ENCODE measurements around the gene PTPRN2.

Gene PTPRN2

DNA sequence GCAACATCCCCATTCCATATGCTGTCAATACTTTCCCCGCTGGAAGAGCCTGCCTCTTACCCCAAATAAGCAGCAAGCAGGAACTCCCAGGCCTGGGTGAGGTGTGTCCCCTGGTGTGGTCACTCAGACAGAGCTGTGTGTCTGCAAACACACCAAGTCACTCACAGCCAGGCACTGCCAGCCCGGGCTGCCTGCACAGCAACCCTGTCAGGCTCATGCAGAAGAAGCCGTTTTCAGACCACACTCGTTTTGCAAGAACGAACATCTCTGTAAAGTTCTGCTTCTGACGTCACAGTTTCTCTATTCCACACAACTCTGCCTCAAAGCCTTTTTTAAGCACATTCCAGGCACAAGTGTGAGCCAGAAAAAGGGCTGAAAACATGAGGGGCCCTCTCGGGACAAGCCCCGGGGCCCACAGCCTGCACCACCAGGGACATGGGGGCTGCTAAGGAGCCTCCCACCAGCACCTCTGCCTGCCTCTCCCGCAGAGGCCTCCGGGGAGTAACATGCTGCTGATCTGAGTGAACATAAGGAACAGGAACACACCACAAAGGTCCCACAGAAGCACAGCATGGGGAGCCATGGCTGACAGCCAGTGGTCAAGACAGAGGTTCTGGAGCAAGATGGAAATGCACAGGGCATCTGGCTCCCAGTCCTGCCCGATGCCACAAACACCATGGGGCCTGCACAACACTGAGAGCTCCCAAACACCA is 11.4 kb downstream of the PTPRN2 start:
- DNase-seq = no peak

DNA sequence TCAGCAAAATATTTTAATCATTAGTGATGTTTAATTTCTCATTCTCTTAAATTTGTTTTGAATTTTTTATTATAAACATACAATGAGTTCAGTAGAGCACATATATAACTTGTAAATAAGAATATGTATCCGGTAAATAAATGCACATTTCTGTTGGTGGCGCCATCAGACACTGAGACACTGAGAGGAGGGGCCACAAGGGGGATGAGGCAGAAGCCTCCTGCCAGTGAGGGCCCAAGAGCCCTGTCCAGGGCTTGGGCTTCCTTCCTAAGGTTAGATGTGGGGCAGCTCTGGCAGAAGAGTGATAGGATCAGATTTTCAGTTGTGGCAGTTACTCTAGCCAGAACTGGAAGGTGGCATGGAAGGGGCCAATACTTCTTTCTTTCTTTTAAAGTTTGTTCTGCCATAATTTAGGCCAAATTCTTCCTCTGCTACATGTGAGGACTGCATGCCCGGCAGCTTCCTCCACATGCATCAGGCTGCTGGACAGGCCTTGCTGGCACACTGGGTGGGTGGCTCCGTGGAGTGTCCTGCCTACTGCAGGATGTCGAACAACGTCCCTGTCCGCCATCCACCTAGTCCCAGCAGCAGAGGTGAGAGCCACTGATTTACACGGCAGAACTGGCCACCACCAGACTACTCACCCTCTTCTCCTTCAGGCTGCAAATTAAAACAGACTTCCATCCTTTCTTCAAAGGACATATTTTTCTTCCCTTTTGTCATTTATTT is 13.2 kb downstream of the PTPRN2 start:
- DNase-seq = no peak

DNA sequence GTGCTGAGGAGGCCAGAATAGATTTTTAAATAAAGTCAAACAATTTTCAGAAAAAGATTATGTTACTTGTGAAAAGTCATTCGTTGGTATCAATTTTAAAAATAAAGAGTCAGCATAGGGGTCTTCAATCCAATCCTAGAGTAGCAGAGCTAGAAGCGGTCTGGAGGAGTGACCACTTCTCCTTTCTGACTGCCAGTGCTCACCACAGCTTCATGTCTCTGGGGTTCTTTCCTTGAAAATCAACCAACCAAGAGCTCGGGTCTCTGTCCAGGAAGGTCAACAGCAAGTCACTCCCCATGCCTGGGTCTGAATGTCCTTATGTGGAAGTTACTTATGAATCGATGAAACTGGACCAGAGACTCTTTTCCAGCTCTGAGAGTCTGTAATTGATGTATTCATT is 14.3 kb downstream of the PTPRN2 start:
- DNase-seq = no peak

DNA sequence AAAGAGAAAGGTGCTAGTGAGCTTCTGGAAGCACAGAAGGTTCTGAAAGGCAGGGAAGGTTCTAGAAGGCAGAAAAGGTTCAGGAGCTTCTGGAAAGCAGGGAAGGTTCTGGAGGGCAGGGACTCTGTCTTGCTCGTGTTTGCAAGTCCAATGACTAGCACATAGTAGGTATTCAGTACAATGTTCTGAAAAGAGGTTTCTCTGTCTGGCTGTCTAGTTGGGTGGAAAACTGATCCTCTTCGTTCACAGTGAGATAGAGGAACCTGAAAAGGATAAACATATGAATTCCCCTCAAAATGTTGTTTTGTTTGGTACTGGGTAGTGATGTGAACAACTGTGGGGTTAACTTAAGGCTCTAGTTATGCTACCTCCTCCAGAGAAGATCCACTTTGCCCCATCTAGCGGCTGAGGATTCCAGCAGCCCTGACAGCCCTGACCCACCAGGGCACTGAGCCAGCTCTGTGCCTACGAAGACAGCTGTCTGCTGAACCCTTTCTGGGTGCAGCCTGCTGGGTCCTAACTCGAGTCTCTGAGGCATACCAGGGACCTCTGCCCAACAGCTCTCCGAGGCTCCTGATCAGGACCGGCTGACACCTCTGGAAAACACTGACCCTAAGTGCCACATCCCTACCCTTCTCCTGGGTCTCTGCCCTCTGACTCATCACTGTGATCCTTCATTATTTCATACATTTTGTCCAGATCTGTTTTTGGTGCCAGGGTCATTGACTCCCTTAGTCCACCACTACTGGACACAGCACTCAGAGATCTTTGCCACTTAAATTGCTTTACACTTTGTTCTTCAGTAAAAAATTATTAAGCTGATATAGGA is 15.4 kb downstream of the PTPRN2 start:
- DNase-seq = no peak

DNA sequence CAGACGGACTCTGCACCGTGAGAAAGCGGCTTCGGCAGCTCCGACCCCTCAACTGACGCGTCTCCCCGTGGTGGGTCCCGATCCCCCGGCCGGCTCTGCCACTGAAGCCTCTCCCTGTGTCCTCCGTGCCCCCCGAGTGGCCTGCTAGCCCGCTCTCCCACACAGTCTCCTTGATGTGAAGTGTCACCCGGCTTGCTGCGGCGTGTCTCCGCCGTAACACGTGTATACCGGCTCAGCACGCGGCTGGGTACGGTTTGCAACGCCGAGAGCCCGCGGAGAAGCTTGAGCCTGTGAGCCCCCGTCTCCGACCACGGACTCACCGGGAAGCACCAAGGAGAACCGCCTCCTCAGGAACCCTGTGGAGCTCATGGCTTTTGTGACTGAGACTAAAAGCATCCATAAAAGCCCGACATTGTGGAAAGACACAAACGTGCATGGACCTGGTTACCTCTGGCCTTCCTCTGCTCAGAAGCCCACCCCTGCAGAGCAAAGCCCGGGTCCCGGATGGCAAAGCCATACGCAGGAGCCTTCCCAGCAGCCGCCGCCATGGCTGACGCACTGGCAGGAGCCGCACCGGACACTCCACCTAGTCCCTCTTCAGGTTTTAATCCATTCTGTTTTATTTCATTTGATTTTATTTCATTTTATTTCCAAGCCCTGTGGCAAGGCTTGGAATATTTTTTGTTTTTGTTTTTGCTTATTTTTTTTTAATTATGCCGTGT is 17.0 kb downstream of the PTPRN2 start:
- no peak for DNase-seq

DNA sequence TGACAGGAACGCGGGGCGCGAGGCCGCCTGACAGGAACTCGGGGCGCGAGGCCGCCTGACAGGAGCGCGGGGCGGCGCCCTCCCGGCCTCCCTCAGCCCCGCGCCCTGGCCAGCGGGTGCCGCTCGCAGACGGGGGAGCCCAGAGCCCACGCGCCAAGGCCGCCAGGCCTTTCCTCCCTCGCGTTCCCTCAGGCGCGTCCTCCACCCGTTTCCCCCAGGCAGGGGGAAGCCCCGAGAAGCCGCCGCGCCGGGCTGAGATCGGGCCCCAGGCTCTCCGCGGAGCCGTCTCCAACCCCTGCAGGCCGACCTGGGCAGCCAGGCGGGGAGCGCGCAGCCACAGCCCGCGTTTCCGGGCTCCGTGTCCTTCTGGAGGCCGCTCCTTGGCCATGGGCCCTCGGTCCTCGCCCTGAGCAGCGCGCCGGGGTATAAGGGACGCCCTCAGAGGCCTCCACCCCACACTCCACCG is 17.7 kb downstream of the PTPRN2 start:
- no peak for DNase-seq

DNA sequence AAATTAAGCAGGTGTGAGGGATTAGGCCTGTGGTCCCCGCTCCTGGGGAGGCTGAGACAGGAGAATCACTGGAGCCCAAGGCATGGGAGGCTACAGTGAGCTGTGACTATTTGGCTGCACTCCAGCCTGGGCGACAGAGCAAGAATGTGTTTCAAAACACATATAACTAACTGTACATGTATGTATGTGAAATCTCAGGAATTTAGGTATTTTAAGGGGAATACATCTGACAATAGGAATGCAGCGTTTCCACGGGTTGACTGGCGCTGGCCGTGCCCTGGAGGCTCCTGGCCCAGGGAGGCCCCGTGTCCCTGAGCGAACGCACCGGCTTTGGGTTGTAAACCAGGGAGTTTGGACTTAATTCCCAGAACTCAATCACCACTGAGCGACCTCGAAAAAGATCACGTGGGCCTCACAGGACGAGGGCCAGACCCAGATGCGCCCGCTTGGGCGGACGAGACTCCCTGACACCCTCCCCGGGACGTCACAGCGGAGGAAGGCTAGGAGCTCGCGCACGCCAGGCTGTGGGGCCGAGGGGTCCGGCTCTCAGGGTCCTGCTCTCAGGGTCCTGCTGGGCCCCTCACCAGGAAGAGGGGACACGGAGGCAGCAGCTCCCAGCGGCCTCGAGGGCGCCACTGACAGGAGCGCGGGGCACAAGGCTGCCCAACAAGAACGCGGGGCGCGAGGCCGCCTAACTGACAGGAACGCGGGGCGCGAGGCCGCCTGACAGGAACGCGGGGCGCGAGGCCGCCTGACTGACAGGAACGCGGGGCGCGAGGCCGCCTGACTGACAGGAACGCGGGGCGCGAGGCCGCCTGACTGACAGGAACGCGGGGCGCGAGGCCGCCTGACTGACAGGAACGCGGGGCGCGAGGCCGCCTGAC is 18.4 kb downstream of the PTPRN2 start:
- DNase-seq = no peak

DNA sequence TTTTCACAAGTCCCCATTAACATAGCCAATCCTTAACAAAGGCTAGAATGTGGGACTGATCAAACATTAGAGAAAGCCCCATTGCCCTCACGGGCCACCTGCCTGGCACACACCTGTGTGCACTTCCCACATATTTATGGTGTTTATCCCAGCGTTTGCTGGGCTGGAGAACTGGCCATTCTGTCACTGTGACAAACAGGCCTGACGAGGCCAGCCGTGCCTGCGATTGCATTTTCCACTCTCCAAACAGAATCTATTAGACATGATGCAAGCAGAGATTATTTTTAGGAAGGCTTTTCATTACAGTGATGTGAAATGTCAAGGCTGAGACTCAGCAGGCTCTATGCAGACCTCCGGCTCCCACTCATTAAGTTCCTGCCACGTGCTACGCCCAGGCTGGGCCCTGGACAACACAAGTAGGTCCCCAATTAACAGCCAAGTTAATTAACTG is 20.4 kb downstream of the PTPRN2 start:
- DNase-seq = no peak

DNA sequence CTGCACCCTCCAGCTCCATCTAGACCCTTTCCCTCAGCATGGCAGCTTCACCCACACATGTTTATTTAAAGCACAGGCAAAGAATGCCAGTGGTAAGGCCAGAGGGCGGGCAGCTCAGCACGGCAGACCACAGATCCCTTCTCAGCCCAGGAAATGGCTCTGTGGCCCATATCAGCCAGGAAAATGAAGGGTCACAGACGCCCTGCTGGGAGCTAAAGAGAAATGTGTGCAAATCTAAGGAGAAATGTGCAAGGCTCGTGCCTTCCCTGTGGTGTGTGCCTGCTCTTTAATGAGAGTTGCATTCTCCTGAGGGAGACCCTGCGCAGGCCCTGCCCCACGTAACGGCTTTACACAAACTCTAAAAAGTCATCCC is 23.0 kb downstream of the PTPRN2 start:
- DNase-seq = no peak

DNA sequence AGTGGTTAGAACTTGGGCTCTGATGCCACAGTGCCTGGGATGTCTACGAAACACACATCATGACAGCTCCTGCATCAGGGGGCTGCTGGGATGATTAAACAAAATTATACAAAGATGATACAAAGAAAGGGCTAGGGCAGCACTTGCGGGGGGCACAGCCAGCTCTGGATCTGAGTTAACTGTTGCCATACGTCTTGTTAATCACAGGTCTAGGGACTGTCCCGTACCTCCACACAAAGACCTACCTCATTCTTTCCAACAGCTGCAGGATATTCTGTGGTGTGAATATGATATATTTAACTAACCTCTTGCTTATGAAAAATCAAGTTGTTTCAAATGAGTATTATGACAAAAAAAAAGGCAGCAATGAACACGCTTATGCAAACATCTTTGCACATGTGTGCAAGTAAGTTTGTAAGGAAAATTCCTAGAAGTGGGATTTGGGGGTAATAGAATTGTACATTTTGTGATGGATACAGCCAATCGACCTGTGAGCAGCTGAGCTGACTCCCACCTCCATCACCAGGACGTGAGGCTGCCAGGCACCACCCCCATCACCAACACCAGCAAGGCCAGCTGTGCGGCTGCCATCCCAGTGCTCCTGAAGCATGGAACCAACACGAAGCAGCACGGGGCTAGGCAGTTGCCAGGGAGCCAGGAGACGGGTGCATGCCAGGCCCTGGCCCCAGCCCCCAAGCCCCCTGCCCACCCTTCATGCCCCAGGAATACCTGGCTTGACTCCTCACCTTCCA is 23.5 kb downstream of the PTPRN2 start:
- DNase-seq = no peak

DNA sequence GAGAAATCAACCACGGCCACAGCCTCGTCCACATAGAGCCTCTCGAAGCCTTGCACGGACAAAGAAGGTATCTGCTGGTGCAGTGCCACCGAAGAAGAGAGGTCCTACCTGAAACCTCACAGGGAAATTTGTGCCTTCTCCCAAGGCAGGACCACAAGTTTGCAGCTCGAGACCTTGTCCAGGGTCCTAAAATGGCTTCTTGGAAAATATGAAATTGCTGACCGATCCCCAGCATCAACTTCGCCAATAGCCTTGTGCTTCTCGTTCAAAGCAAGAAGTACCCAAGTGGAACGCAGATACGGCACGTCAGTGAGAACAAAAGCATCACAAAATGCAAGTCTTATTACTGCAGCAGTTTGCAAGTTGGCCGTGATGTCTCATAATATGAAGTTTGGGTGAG is 24.6 kb downstream of the PTPRN2 start:
- DNase-seq = no peak

DNA sequence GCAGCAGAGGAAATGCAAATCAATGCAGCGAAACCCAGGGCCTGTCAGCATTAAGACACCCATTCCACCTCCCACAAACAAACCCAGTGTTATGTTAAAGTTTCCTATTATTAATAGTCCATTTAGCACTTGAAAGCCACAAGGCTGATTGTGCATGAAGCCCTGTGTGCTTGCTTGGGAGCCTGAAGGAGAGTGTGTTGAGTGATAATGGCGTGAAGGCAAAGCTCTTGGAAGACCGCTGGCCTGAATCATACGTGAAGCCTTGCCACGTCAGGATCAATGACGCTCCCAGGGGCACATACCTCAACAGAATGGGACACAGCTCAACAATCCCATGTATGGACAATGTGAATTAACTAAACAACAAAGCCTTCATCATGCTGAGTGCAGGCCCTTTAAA is 25.1 kb downstream of the PTPRN2 start:
- DNase-seq = no peak

DNA sequence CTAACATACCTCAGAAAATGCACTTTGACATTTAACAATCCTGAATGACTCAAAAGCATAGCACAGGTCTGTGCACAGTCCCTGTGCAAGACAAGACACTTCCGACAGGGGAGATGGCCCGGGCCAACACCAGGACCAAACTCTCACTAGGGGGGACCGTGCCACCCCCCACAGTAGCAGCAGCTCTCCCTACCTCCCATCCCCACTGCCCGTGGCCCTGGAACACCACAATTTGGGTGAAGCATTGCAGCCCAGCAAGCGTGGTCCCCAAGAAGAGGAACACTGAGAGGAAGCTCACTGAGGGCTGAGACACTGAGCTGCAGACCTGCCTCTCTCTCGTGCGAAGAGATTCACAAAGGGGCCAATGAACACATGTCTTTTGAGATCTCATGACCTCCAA is 26.0 kb downstream of the PTPRN2 start:
- no peak for DNase-seq

DNA sequence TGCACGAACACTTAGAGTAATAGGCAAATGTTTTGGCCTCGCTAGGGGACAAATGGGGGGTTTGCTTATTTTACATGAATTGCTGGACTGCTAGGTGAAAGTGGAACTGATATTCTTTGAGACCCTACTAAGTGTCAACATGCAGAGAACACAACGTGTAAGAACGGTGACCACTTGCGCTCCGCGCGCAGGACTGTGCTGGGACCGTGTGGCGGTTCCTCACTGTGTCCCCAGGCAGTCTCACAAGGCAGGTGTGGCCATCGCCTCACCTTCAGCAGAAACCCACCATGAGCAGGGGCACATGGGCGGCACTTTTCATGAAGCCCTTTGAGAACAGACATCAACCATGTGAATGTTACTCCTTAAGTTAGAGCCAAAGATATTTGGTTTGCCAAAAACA is 27.2 kb downstream of the PTPRN2 start:
- DNase-seq = no peak

DNA sequence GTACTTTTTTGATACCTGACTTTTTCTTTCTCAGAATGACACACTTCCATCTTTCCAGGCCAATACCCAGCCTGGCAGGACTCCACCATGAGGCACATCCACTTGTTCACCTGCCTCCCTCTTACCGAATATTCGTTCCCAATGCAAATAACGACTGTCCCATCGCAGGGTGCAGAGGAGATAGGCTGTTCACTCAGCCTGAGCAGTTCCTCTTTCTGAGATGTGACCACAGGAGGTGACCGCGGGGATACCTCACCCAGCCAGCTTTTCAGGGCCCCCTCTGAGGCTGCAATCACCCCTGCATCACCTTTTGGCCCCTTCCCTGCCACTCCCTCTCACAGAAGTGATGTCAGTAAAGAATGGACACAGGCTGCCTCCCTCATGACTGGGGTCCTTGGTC is 28.3 kb downstream of the PTPRN2 start:
- no peak for DNase-seq

DNA sequence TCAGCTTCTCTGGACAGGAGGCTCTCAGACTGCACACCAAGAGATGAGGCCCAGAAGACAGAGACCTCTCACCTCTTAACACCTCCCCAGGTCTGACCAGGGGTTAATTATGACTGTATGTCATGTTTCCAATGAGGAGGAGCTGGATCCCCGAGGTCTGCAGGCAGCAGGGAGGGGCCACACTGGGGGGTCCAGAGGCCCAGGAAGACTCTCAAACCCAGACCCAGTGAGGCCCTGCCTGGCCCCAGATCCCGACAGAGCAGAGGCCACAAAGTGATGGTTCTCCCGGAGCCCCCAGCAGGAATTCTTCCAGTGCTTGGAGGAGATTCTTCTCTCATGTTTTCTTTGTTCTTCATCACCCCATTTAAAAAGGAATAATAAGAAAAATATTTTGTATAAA is 28.8 kb downstream of the PTPRN2 start:
- no peak for DNase-seq

DNA sequence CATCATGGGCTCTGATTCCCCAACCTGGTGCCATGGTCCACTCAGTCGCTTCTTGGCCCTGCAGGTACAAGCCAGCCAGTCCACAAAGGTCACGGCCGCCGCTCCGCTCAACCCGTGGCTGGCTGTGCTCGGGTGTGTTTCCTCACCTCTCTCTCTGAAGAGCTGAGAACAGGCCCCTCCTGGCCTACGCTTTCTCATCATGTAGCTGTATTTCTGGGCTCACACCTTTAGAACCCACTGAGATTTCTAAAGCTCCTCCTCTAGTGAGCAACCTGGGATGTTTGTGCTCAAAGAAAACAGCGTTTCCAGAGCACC is 30.2 kb downstream of the PTPRN2 start:
- DNase-seq = no peak

DNA sequence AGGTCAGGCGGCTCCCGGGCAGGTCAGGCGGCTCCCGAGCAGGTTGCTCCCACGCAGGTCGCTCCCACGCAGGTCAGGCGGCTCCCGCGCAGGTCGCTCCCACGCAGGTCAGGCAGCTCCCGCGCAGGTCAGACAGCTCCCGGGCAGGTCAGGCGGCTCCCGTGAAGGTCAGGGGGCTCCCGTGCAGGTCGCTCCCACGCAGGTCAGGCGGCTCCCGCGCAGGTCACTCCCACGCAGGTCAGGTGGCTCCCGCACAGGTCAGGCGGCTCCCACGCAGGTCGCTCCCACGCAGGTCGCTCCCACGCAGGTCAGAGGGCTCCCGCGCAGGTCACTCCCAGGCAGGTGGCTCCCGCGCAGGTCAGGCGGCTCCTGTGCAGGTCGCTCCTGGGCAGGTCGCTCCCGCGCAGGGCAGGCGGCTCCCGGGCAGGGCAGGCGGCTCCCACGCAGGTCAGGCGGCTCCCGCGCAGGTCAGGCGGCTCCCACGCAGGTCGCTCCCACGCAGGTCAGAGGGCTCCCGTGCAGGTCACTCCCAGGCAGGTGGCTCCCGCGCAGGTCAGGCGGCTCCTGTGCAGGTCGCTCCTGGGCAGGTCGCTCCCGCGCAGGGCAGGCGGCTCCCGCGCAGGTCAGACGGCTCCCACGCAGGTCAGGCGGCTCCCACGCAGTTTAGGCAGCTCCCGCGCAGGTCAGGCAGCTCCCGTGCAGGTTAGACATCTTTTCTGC is 30.7 kb downstream of the PTPRN2 start:
- no peak for DNase-seq

DNA sequence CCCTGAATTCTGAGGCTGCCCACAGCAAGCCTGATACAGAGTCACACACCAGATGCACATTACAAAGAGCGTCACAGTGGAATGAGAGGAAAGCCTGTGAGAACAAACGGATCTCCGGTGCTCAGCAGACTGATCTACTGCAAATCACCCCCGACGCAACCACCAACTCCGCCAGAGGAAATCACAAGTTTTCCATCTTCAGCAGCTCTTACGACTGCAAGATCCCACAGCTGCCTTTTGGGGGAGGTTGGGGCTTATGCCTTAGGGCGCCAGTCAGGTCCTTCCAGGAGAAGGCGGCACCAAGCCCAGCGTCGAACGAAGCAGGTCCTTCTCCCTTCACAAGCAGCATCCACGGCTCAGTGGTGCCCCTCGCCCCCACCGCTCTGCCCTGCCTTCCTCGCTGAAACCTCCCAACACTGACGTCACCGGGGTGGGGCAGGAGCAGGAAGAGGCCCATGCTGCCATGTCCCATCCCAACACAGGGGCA is 32.5 kb downstream of the PTPRN2 start:
- no peak for DNase-seq

DNA sequence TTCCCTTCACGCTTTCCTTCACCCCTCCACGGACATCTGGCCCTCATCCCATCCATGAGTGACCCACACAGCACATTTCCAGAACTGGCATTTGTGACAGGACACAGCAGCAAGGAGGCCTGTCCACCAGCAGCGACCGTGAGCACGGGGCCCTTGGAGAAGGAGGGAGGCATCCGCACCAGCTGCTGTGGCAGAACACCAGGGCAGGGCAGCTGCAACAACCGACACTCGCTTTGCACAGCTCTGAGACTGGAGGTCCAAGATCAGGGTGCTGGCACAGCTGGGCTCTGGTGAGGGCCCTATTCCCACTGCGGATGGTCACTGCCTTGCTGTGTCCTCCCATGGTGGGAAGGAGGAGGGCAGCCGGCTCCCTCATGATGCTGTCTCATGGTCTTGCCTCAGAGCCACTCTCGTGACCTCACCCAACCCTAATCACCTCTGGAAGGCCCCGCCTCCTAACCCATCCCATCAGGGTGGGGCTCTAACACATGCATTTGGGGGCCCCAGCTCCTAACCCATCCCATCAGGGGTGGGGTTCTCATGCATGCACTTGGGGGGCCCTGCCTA is 36.7 kb downstream of the PTPRN2 start:
- DNase-seq = no peak

Measured in activated CD4-positive, CD25-positive, alpha-beta regulatory T cell (primary cell).